ENCODE measurements around the gene KIAA1328.

- TF ChIP-seq EZH2 (IDR thresholded peaks at IDR 0.05; ENCODE audit: insufficient read depth, poor library complexity, severe bottlenecking) (no peak), EZH2phosphoT487 (IDR thresholded peaks at IDR 0.05; ENCODE audit: insufficient read depth, low read depth) (no peak)
Measured at GRCh38 chr18:36900466-36900865, 71.5 kb downstream of the KIAA1328 start.
